ENCODE results near the gene ZNF511.
"Not testable (repeated sequence)": the region's sequence is repeated elsewhere in the genome, so short reads cannot be mapped to it uniquely, and the experiment has no call there.

ZNF511 gene

DNA sequence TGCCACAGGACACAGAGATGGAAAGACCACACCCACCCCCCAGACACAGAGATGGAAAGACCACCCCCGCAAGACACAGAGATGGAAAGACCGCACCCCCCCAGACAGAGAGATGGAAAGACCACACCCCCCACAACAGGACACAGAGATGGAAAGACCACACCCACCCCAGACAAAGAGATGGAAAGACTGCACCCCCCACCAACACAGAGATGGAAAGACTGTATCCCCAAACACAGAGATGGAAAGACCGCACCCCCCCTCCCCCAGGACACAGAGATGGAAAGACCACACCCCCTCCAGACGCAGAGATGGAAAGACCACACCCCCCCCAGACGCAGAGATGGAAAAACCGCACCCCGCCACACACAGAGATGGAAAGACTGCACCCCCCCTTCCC is 8.0 kb downstream of the ZNF511 start:
- DNase-seq = no peak

DNA sequence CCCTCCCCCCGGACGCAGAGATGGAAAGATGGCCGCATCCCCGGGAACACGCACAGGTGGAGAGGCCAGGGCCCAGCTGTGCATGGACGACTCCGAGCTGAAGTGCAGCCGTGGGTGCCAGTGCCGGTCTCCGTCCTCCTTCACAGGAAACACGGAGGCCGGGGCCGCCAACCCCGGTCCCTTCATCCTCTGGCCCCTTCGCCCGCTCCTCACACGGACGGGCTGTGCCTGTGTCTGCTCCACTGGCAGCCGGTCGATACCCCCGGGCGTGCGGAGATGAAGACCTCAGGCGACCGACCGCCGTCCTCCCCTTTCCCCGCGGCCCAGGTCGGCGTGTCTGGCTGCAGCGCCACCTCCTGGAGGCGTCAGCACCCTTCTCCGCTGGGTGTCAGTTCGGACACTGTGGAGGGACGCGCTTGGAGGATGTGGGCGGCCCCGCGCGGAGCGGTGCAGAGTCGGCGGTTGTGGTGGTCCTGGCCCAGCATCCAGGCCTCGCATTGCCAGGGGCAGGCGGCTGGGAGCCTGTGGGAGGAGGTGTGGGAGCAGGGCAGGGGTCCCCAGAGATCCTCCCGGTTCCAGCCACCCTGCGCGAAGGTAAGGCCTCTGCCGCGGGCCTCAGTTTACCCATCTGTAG is 9.9 kb downstream of the ZNF511 start:
- DNase-seq = peak; percentile 36

- not testable (repeated sequence) for DNase-seq
Observed at GRCh38 chr10:133320852-133321422, 12.2 kb downstream of the ZNF511 start.

DNA sequence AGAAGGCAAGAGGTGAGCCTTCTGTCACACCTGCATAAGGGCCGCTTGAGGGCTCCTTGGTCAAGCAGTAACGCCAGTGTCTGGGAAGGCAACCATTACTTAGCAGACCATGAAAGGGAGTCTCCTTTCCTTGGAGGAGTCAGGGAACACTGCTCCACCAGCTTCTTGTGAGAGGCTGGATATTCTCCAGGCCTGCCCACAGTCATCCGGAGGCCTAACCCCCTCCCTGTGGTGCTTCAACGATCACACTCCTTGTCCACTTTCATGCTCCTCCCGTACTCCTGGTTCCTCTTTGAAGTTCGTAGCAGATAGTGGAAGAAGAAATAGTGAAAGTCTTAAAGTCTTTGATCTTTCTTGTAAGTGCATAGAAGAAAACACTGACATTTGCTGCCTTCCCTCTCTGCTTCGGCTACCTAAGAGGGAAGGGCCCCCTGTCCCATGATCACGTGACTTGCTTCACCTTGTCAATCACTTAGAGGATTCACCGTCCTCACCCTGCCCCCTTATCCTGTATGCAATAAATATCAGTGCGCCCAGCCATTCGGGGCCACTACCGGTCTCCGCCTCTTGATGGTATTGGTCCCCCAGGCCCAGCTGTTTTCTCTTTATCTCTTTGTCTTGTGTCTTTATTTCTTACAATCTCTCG is 13.5 kb downstream of the ZNF511 start:
- DNase-seq = not testable (repeated sequence)

DNA sequence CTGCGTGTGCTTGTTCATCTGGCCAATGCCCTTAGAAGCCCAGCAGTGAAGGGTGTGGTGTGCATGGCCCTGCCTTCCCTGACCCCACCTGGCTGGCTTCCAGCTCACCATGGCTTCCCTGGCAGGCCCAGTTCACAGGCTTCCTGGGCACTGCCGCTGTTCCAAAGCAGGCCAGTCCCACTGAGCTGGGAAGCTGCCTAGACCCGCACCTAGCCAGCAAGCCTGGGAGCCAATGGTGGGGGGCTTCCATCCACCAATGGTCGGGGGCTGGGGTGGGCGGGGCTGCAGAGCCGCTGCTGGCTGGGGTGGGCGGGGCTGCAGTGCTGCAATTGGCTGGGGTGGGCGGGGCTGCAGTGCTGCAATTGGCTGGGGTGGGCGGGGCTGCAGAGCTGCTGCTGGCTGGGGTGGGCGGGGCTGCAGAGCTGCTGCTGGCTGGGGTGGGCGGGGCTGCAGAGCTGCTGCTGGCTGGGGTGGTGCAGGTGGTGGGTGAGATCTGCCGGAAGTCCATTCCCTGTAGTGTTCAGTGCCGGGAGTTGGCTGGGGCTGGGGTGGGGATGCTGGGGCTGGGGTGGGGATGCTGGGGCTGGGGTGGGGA is 15.6 kb downstream of the ZNF511 start:
- DNase-seq = peak; percentile 25

GRCh38 chr10:133324857-133325260 is 16.1 kb downstream of the ZNF511 start:
- no peak for DNase-seq

DNA sequence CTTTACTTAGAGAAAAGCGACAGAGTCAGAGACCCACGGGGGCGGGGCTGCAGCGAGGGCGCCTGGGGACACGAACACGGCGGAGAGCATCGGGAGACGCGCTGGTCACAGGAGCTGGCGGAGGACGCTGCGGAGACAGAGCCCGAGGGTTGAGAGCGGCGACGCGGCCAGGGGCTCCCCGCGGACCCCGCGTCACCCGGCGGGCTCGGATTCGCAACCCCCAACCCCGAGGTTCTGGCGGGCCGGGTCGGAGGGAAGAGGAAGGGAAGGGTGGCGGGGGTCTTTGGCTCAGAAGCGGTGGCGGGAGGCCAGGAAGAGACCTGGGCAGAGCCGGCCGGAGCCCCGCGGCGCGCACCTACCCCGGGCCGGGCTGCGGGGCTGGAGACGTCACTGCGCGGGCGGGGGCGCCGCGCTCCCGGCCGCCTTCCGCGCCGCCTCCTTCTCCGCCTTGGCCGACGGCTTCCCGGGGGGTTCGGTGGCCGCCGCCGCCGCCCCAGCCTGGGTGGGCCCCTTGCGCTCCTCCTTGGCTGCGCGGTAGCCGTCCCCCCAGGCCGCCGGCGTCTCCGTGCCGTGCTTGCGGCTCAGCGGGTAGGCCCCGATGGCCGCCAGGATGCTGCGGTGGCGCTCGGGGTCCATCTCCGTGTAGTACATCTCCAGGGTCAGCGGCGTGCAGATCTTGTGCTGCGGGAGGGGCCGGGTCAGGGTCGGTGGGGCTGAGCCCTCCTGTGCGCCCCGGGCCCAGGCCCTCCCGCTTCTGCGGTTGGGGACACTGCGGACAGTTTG is 16.9 kb downstream of the ZNF511 start:
- no peak for DNase-seq

DNA sequence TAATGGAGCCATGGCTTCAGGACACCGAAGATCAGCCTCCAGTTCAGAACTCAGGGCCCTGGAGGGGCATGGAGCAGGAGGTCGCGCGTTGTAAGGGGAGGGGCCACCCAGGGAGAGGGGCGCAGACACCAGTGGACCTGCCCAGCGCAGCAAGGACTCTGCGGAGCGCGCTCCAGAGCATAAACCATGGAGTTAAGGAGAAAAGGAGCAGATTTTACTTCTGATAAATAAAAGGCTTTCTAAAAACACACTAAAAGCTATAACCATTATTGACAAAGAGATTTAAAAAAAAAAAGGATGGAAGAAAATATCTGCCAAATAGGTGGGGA is 17.5 kb downstream of the ZNF511 start:
- DNase-seq = no peak

GRCh38 chr10:133326745-133327650 is 18.3 kb downstream of the ZNF511 start:
- DNase-seq = peak; percentile 55

- no peak for DNase-seq
Observed at GRCh38 chr10:133327651-133328357, 19.1 kb downstream of the ZNF511 start.

DNA sequence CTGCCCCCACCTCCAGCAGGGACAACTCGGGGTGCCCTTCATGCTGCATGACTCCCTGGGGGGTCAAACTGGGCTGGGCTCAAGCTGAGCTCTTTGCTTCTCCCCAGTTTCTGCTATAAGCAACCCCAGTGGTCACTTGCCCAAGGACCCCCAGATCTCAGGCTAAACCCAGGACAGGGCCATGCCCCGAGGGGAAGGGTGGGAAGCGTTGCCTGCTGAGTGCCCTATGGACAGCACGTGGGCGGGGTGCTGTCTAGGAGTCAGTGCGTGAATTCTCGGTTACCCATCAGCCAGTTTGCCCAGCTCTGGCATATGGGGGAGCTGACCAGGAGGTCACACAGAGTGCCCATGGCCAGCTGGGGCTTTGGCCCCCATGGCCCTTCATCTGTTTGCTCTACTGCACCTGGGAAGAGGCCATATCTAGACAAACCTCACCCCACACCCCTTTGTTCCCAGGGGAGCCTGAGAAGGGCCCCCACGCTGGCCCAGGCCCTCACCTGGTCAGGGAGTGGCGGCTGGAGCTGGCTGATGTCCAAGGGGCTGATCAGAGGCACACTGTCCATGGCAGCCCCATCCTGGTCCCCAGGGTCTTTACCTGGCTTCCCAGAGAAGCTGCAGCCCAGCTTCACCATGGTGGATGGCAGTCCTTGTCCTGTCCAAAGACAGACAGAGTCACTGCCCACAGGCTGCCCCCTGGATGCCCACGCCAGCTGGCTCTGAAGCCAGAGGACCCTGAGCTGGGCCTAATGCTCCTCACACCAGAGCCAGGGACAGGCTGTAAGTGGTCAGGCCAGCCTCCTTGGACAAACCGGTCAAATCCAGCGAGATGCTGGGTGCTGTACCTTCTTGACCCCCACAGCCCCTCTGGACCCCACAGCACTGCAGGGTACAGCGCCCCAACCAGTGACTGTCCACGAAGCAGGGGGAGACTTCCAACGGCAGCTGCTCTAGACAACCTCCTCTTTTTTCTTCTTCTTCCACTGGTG is 19.9 kb downstream of the ZNF511 start:
- DNase-seq = no peak

DNA sequence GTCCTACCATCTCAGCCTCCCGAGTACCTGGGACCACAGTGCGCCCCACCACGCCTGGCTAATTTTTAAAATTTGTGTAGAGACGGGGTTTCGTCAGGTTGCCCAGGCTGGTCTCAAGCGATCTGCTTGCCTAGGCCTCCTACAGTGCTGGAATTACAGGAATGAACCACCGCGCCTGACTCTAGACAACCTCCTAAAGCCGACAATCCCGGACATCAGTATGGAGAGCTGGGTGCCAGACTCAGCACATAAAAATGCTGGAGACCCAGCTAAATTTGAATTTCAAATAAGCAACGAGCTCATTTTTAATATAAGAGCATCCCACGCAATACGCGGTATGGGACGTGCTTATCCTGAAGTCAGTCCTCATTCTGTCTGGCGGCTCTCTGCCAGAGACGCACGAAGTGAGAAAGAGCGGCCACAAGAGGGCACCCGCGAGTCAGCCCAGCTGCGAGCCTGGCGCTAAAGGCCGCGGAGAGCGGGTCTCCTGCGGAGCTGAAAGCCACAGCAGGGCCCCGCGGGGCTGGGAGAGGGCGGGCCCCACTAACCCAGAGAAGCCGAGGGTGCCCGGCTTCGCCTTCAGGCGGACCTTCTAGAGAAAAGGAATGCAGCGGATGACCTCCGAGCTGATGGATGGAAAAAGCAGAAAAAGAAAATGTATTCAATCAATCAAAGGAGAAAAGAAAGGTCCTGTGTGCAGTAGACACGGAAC is 20.9 kb downstream of the ZNF511 start:
- DNase-seq = peak; percentile 78

DNA sequence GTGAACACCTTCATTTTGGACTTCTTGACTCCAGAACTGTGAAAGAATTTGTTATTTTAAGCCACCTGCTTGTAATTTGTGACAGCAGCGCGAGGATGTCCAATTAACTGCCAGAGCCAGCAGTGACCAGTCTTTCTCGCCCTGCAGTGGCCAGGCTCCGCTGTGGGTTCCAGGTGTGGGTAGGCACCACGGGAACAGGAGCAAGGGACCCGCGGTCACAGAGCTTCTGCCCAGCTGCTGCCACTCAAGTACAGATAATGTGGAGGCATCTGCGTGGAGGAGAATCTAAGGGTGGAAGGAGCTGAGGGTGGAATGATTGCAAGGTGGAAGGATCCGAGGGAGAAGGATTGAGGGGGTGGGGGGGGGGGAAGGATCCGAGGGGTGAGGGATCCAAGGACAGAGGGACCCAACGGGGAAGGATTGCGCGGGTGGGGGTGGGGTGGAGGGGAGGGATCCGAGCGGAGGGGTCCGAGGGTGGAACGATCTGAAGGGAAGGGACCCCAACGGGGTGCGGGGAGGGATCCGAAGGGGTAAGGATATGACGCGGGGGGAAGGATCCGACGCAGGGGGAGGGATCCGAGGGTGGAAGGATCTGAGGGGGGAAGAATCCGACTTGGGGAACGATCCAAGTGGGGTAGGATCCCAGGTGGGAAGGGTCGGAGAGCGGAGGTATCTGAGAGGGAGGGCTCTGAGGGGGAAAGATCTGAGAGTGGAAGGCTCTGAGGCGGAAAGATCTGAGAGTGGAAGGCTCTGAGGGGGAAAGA is 24.4 kb downstream of the ZNF511 start:
- DNase-seq = no peak

GRCh38 chr10:133334503-133335245 is 26.0 kb downstream of the ZNF511 start:
- no peak for DNase-seq

DNA sequence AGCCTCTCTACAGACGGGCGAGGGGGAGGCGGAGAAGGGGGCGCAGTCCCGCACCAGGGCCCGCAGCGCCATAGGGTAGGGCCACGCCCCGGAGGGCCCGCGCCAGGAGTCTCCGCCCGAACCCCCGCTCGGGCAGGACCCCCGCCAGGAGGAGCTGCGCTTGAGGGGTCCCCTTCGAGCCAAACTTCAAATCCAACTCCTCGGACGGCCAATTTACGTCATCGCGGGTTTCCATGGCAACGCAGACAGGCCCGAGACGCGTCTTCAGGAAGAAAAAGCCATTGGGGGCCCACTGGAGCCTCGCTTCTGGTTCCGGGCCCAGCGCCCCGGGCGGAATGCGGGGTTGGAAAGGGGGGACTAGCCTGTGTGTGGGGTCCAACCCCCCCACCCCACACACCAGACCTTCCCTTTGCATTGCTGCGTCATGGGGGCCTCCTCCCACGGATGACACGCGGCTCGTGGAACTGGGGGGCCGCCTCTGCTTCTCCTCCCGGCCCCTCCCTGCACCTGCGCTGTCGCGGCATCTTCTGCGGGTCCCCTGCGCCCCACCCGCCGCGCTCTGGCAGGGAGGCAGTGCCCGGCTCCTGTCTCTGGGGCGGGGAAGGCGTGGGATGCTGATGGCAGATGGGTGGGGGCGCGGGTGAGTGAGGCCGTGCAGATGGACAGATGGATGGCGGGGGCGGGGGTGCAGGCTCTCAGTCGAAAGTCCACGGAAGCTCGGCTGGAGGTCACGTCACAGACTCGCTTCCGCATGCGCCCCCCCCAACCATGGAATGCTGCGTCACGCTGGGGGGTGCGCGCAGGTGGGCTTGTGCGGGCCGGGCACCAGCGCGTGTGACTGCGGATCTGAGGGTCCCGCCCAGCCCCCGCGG is 26.8 kb downstream of the ZNF511 start:
- DNase-seq = peak; percentile 53

GRCh38 chr10:133336118-133336576 is 27.4 kb downstream of the ZNF511 start:
- DNase-seq = no peak
